Mucosa of gallbladder (tissue), 1 donor: Measurements from ENCODE around the gene PARP12. TPM values are rescaled to one million over a fixed set of nuclear protein-coding genes. Genes with fewer than 3 reads are reported as not detected.

Experiments
- DNase-seq: peaks from one replicate; pipeline ENCODE4 v3.0.0-alpha.2; 2020; ENCODE audit warnings: low spot score
- total RNA-seq: library from RNA; stranded (reverse); gene quantifications from one replicate; pipeline ENCODE4 v1.2.1, GENCODE V29; 2021
- donor health status: DM: no; HTN: no; CAD: no.

Gene PARP12
- total RNA-seq, 1 donor from 2014 or later, result 26.7 TPM

- peak; percentile 90 for DNase-seq
These were observed 3.2 kb downstream of the PARP12 start for GRCh38 chr7:140059273-140060242.

GRCh38 chr7:140058517-140058916 is 4.2 kb downstream of the PARP12 start:
- no peak for DNase-seq

DNA sequence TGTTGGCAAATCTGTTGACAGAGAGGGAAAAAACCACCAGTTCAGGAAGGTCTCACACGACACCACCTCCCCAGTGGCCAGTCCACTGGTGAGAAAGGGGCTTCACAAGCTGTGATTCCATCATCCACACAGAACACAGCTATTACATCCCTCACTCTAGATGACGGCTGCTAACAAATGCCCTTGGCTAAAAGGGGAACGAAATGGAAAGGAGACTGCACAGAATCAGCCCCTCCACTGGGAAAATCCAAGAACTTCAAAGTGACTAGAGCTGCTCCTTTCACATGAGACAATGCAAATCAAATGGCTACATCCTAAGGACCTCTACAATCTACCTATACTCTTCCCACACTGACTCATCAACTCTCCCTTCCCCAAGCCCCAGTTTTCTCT is 5.6 kb downstream of the PARP12 start:
- DNase-seq, result no peak

DNA sequence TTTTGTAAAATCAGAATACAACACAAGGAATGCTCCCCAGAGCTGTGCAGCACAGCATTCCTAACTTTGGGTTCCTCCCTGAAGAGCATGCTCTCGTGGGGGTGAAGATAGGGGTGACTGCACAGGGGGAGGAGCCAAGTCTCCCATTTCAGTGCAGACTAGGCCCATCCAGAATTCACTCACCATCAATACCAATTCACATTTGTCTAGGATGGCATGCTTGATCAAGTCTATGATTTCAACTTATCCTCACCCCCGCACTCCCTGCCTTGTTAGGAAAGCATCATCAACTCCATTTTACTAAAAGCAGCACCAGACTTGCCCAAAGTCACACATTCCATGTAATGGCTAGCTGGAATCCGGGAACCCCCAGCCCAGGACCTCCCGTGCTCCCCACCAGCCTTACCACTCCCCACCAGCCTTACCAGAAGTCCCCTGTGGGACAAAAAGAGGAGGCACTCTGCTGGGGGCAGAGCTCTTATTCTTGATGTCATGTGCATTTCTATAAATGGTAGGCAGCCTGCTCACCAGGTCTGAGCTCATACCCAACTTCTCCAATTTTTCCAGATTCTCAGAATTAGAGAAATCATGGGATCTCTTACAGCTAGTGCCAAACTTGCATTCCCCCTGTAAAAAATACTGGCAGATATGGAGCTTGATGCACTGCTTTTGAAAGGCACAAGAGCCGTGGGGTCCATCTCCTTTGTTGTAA is 6.2 kb downstream of the PARP12 start:
- DNase-seq, result no peak

GRCh38 chr7:140055833-140056232 is 6.9 kb downstream of the PARP12 start:
- DNase-seq, result no peak

GRCh38 chr7:140054751-140055150 is 8.0 kb downstream of the PARP12 start:
- no peak for DNase-seq

- no peak for DNase-seq
These were observed 8.8 kb downstream of the PARP12 start for GRCh38 chr7:140053812-140054539.

DNA sequence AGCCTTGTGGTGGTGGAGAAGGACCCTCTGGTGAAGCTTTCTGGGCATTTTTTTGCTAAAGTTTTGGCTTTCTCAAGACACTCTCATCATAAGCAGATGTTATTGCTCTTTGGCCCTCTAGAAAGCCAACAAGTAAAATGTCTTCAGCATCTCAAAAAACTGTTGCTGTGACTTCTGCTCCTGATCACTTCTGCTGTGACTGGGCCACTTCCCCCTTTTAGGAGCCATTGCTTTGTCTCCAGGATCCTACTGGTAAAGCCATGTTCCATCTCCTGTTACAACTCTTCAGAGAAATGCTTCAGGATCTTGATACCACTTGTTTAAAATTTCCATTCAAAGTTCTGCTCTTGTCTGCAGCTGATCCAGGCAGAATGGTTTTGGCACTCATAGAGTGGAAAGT is 10.9 kb downstream of the PARP12 start:
- DNase-seq, result no peak

DNA sequence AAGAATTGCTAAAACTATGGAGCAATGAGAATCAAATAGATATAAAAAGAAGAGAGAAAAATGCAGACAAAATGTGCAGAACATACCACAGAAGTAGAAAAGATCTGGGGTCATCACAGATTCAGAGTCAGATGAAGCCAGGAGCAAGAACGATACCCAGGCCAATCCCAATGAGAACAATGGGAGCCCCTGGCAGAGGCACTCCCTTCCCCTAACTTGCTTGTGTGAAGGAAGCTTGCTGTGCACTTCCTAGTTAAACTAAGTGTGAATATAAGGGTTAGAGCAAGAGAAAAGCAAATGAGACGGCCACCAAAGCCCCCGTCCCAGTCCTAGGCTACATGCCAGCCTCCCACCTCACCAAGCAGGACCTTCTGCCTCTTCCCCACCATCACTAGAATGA is 12.7 kb downstream of the PARP12 start:
- no peak for DNase-seq

DNA sequence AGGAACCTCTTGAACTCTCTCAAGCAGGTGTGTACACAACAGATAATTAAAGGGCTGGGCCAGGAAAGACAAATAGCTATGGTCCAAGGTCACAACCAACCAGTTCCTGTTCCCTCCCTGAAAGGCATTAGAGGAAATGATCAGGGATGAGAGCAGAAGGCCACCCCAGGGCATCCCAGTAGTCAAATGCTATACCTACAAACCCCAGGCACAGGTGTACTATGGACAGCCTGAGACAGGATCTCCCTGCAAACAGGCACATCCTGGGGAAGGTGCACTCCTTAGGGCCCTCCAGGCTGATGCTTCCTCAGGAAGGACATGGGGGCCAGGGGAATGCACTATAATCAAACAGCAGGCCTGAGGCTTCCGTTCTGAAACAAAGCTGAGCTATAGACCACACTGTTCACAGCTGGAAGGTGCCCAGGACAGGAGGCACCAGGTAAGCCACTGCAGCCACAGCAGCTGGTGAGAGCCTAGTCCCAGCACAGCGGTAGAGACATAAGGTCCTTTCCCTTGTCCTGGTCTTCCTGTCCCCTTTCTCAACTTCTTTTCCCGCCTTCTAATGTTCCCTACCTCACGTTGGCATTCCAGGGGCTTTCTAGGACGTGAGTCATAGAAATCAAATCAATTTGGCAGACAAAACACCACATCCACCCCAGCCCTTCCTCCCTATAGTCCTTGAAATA is 13.3 kb downstream of the PARP12 start:
- DNase-seq, result no peak

DNA sequence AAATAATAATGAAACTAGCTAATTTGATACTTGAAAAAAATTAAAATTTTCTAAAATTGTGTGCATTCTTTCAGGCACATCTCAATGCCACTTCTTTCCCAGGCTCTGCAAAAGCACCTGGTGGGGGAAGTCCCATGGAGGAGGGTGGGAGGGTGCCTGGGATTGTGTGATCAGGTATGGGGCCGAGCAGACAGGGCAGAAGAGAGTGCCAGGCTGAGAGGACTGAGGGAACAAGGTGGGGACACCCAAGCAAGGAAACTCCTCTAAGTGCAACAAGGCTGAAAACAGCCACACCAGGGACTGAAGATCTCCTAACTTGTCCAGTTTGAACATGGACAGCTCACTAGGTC is 13.8 kb downstream of the PARP12 start:
- DNase-seq, result no peak

DNA sequence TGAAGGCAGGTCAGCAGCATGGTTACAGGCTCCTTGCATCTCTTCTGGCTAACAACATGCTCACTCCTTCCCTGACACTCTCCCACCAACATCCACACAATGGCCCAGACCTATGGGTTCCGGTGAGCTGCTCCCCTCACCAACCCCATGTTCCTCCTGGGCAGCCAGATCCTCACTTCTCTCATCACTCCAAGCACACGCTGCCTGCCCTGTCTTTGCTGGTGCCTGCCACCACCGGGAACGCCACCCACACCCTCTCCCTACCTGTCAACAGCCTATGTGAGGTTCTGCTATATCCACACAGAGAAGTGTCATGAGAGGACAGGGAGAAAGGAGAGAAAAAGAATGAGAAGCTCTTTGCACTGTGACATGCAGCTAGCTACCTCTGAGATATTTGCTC is 14.6 kb downstream of the PARP12 start:
- DNase-seq, result no peak

DNA sequence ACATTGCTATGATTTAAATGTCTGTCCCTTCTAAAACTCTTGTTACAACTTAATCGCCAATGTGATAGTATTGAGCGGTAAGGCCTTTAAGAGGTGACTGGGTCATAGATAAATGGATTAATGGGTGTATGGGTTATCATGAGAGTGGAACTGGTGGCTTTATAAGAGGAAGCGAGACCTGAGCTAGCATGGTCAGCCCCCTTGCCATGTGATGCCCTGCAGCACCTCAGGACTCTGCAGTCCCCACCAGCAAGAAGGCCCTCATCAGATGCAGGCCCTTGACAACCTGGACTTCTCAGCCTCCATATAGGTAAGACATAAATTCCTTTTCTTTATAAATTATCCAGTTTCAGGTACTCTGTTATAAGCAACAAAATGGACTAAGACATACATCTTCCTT is 15.6 kb downstream of the PARP12 start:
- DNase-seq, result no peak

- no peak for DNase-seq
These were observed 17.1 kb downstream of the PARP12 start for GRCh38 chr7:140045697-140046096.

DNA sequence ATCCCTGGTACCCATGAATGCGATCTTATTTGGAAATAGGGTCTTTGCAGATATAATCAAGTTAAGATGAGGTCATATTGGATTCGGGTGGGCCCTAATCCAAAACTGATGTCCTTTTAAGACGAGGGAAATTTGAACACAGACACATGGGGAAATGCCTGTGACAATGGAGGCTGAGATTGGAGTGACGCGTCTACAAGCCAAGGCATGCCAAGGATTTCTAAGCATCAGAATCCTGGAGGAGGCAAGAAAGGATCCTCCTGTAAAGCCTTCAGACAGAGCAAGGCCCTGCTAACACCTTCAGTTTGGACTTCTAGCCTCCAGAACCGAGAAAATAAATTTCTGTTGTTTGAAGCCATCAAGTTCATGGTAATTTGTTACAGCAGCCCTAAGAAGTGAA is 18.5 kb downstream of the PARP12 start:
- no peak for DNase-seq

DNA sequence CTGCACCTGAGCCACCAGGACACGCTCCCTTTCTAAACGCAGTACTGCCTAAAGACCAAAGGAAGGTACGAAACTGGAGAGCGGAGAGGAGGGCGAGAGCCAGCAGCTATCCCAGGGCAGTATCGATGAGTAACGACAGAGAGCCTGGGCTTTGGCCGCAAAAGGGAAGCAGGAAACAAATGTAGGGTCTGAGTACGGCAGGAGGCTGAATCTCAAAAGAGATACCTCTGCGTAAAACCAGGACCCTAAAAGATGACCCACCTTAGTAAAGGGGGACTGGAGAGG is 20.4 kb downstream of the PARP12 start:
- no peak for DNase-seq

DNA sequence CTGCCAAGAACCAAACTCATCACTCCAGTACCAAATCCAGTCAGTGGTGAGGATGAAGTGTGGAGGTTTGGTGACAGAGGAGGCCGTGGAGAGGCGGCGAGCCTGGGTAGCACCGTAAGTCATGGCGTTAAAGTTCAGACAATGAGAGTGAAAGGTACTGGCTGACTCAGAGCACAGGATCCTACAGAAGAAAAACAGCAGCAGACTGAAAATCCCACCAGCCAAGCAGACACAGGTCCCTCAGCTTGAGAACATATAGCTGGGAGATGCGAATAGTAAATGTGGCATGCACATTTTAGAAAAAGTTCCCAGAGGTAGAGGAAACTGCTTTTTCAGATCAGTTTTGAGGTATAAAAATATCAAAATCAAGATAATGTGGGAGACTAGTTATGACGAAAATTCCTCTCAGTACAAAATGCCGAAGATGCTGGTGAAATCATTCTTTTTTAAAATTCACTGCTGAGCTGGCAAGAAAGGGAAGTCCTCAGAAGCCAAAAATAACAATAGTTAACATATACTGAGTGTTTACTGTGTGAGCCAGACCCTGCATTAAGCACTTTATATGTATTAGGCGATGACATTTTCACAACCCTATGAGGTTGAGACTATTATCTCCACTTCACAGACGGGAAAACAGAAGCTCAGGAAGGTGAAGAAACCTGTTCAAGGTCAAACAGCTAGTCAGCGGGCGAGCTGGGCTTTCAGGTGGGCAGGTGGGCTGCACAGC is 20.9 kb downstream of the PARP12 start:
- DNase-seq, result no peak

- no peak for DNase-seq
These were observed 22.9 kb downstream of the PARP12 start for GRCh38 chr7:140039896-140040295.

DNA sequence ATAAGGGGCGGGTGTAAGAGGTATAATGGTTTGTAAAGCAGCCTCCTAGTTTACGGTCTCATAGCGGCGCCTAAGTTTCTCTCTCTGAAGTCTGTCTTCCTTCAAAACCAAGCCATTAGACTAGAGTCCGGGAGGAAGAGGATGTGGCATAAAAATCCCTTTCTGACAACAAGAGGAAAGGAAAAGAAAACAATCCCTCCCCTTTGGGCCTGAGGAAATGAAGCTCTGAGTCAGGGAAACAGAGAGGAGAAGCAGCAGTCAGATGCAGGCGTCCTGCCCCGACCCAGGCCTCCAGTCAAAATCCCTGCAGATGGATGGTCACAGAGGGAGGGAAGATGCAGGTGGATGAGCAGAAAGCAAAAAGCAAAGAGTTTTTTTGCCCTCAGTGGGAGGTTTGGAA is 23.7 kb downstream of the PARP12 start:
- no peak for DNase-seq

- no peak for DNase-seq
These were observed 26.4 kb downstream of the PARP12 start for GRCh38 chr7:140036224-140036962.
